GM21529 (cell line): ENCODE measurements around the gene CCL13.

Source experiments
- ATAC-seq: cut with Tn5 transposase; IDR thresholded peaks from one replicate; pipeline ENCODE4 v1.9.1; 2021; ENCODE audit not compliant: unreplicated experiment

The CCL13 gene

GRCh38 chr17:34361478-34362061, 5.3 kb downstream of the CCL13 start:
- peak; percentile 51 for ATAC-seq

GRCh38 chr17:34363183-34363661, 6.9 kb downstream of the CCL13 start, which contains the start of gene CCL1:
CCL1 (minus strand) TSS chr17:34363233; CDS start chr17:34363161, 72 bp downstream.
- no peak for ATAC-seq

- ATAC-seq = no peak
These were observed 8.5 kb downstream of the CCL13 start for GRCh38 chr17:34364751-34365150.

- no peak for ATAC-seq
These were observed 9.1 kb downstream of the CCL13 start for GRCh38 chr17:34365340-34365739.

- no peak for ATAC-seq
These were observed 9.7 kb downstream of the CCL13 start for GRCh38 chr17:34366010-34366409.

- ATAC-seq = no peak
These were observed 10.3 kb downstream of the CCL13 start for GRCh38 chr17:34366529-34367107.

GRCh38 chr17:34367486-34368195, 11.4 kb downstream of the CCL13 start:
- no peak for ATAC-seq

GRCh38 chr17:34368196-34368945, 12.1 kb downstream of the CCL13 start:
- ATAC-seq = no peak

GRCh38 chr17:34368946-34369500, 12.7 kb downstream of the CCL13 start:
- ATAC-seq = no peak

GRCh38 chr17:34369571-34369970, 13.3 kb downstream of the CCL13 start:
- no peak for ATAC-seq

- no peak for ATAC-seq
These were observed 14.2 kb downstream of the CCL13 start for GRCh38 chr17:34370376-34370996.

- no peak for ATAC-seq
These were observed 14.7 kb downstream of the CCL13 start for GRCh38 chr17:34370997-34371395.

- ATAC-seq = no peak
These were observed 15.3 kb downstream of the CCL13 start for GRCh38 chr17:34371405-34372100.

- no peak for ATAC-seq
These were observed 18.2 kb downstream of the CCL13 start for GRCh38 chr17:34374457-34374856.

- ATAC-seq = no peak
These were observed 19.2 kb downstream of the CCL13 start for GRCh38 chr17:34375426-34375997.

- ATAC-seq = peak; percentile 43
These were observed 21.0 kb downstream of the CCL13 start for GRCh38 chr17:34377078-34377823.

- ATAC-seq = peak; percentile 68
These were observed 22.4 kb downstream of the CCL13 start for GRCh38 chr17:34378664-34379101.

GRCh38 chr17:34379868-34380267, 23.6 kb downstream of the CCL13 start:
- ATAC-seq = no peak

- no peak for ATAC-seq
These were observed 26.4 kb downstream of the CCL13 start for GRCh38 chr17:34382621-34383124.
